ENCODE measurements around the gene EPHB1. TPM values are rescaled to one million over a fixed set of nuclear protein-coding genes. Genes with fewer than 3 reads are reported as not detected.

Gene EPHB1
- total RNA-seq, 1 donor from 2014 or later = 3.0 TPM

DNA sequence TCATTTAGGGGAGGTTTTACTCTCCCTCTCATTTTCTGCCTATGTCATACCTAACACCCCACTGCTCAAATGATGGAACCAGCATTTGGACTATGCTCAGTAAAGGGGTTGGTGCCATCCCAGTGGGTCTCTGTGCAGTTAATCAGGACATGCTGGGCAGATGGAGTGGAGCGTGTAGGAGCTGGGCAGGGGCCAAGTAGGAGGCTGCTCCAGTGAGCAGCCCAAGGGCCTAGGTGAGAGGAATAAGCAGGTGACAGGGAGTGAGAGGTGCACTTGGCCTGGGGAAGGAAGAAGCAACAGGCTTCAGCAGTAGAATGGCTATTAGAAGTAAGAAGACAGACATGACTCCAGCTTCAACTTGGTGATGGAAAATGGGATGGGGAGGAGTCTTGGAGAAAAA, 72.2 kb downstream of the EPHB1 start:
- ATAC-seq (no peak), DNase-seq (no peak)
- H3K36me3 ChIP-seq = no peaks in the 10 kb centered on the region
- H3K27ac ChIP-seq = no peak overlapping the region
- H3K4me3 ChIP-seq = no peak overlapping the region
- H3K4me1 ChIP-seq = no peaks in the 10 kb centered on the region
- H3K27me3 ChIP-seq (ENCODE audit: low read depth) = no peaks in the 10 kb centered on the region
- TF ChIP-seq, protein P1, sequence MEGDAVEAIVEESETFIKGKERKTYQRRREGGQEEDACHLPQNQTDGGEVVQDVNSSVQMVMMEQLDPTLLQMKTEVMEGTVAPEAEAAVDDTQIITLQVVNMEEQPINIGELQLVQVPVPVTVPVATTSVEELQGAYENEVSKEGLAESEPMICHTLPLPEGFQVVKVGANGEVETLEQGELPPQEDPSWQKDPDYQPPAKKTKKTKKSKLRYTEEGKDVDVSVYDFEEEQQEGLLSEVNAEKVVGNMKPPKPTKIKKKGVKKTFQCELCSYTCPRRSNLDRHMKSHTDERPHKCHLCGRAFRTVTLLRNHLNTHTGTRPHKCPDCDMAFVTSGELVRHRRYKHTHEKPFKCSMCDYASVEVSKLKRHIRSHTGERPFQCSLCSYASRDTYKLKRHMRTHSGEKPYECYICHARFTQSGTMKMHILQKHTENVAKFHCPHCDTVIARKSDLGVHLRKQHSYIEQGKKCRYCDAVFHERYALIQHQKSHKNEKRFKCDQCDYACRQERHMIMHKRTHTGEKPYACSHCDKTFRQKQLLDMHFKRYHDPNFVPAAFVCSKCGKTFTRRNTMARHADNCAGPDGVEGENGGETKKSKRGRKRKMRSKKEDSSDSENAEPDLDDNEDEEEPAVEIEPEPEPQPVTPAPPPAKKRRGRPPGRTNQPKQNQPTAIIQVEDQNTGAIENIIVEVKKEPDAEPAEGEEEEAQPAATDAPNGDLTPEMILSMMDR (IDR thresholded peaks at IDR 0.05) = no peak
- no peaks in the 10 kb centered on the region for H3K9me3 ChIP-seq
- intact Hi-C loops (cut with DNase I) = no loop called here

DNA sequence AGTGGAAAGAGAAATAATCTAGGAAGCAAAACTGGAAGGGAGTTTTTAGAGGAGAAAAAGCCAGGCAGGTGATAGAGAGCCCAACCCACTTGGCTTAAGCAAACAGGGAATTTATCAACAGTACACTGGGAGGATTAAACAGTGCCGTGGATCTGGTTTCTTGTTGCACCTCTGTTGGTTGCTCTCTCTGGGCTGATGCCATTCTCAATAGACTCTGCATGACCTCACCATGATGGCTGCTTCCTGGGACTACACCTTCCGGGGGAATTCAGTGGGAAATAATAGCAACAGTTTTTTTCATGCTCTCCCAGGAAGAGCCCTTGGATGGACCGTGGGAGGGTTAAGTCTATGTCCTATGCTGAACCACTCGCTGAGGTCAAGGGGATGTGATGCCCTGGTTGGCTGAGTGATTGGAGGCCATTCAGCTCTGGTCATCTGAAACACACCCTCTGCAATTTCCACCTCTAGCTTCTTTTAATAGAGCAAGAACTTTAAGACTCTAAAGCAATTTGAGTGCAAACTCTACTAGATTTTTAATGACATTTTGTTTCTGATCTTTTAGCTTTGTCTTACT, 74.2 kb downstream of the EPHB1 start:
- ATAC-seq (no peak), DNase-seq (no peak)
- H3K27ac ChIP-seq = no peak overlapping the region
- no peaks in the 10 kb centered on the region for H3K4me1 ChIP-seq
- H3K36me3 ChIP-seq = no peaks in the 10 kb centered on the region
- H3K4me3 ChIP-seq = no peak overlapping the region
- no peaks in the 10 kb centered on the region for H3K9me3 ChIP-seq
- no peaks in the 10 kb centered on the region for H3K27me3 ChIP-seq (ENCODE audit: low read depth)
- intact Hi-C loops (cut with DNase I) = no loop called here
- TF ChIP-seq, protein P1 (IDR thresholded peaks at IDR 0.05) = no peak

DNA sequence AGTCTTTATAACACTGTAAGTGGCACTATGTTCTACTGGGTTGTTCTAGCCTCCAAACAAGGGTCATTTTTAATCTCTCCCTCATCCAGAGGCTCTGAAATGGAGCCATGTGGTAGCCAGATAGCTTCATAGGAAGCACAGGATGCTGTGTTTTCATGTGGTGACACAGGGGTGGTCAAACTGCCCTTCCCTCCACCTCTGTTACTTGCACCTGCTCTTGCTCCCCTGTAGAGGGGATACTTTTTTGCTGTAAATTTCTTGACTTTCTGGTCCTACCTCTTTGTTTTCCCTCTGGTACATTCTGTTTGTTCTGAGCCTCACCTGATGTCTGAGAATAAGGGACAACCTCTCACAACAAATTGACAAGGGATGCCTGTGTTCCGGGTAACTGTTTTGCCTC, 76.8 kb downstream of the EPHB1 start:
- intact Hi-C loops (cut with DNase I) = no loop called here
- ATAC-seq = no peak
- no peak overlapping the region for H3K4me3 ChIP-seq
- DNase-seq = no peak
- TF ChIP-seq, protein P1 (IDR thresholded peaks at IDR 0.05) = no peak
- H3K36me3 ChIP-seq = no peaks in the 10 kb centered on the region
- H3K9me3 ChIP-seq = no peaks in the 10 kb centered on the region
- H3K27me3 ChIP-seq (ENCODE audit: low read depth) = no peaks in the 10 kb centered on the region
- no peaks in the 10 kb centered on the region for H3K4me1 ChIP-seq
- H3K27ac ChIP-seq = no peak overlapping the region

DNA sequence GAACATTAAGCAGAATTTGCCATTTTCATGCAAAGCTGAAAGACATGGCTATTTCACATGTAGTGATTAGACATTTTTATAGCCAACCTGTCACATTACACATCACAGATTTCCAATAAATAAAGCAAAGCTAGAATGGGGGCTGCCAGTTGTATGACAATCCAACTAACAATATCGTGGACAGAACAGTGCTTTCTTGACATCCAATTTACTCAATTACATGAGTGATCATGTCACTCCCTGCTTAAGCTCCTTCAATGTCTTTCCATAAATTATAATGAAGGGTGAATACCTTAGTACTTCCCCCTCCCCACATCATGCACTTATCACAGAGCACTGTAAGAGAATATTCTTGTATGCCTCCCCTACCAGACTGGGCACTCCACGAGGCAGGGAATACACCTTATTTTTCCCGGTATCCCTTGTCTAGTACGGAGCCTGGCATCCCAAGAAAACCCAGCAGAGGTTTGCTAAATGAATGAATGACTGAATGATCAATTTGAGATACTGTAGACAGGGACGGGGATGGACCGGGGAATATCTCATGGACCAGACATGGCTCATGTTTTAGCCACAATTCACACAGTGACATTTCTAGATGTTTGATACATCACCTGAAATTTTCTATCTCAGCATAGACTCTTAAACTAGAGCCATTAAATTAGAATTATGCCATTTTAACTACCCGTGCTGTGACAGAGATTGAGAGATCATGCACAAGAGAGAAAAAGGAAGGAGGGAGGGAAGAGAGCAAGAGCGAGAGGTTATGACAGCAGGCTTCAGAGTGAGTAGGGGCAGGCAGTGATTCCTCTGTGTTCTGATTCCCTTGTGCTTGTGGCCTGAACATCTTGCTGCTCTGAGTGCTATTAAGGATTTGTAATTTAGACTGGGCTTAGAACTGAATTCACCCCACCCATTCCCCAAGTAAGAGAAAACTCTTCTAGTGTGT, 77.7 kb downstream of the EPHB1 start:
- TF ChIP-seq, protein P1 (IDR thresholded peaks at IDR 0.05) = no peak
- Histone ChIP-seq H3K36me3 (no peaks in the 10 kb centered on the region), H3K9me3 (no peaks in the 10 kb centered on the region), H3K27ac (no peak overlapping the region), H3K4me1 (no peaks in the 10 kb centered on the region), H3K4me3 (no peak overlapping the region), H3K27me3 (ENCODE audit: low read depth) (no peaks in the 10 kb centered on the region)
- DNase-seq = no peak
- intact Hi-C loops (cut with DNase I) = no loop called here
- ATAC-seq = no peak

DNA sequence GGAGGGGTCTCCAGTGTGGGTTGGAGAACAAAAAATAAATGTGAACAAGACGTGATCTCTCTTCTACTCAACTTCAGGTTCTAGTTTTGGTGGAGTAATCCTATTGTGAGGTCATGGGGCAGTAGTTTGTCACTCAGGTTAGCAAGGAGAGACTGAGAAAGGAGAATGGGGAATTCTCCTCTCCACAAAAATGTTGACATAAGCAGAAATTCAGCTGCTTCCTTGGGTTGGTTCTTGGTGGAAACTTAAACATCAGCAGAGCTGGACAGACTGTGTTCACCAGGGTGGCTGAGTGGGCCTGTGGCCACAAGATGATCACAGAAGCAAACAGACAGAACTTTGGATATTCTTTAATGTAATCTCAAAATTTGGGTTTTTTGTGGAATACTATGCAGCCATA, 78.7 kb downstream of the EPHB1 start:
- no peak overlapping the region for H3K4me3 ChIP-seq
- no peak for ATAC-seq
- intact Hi-C loops (cut with DNase I) = no loop called here
- TF ChIP-seq, protein P1 (IDR thresholded peaks at IDR 0.05) = no peak
- H3K9me3 ChIP-seq = no peaks in the 10 kb centered on the region
- H3K4me1 ChIP-seq = no peaks in the 10 kb centered on the region
- H3K27ac ChIP-seq = no peak overlapping the region
- H3K36me3 ChIP-seq = no peaks in the 10 kb centered on the region
- H3K27me3 ChIP-seq (ENCODE audit: low read depth) = no peaks in the 10 kb centered on the region
- DNase-seq = no peak

Measured in lower lobe of right lung (tissue), 2 donors.